GM21528 (cell line): Measurements from ENCODE around the gene MAGI2.
"Not testable (repeated sequence)": the region's sequence is repeated elsewhere in the genome, so short reads cannot be mapped to it uniquely, and the experiment has no call there.

ENCODE experiments used
- ATAC-seq: cut with Tn5 transposase; IDR thresholded peaks from one replicate; pipeline ENCODE4 v1.9.1; 2021; ENCODE audit warnings: mild to moderate bottlenecking, moderate library complexity; ENCODE audit not compliant: unreplicated experiment, low FRiP score

MAGI2 gene

GRCh38 chr7:79452495-79453265 is 787 bp downstream of the MAGI2 start:
- no peak for ATAC-seq

- ATAC-seq = no peak
Observed at GRCh38 chr7:79452032-79452494, 1.4 kb downstream of the MAGI2 start.

GRCh38 chr7:79451580-79451979 is 1.9 kb downstream of the MAGI2 start:
- ATAC-seq = no peak

DNA sequence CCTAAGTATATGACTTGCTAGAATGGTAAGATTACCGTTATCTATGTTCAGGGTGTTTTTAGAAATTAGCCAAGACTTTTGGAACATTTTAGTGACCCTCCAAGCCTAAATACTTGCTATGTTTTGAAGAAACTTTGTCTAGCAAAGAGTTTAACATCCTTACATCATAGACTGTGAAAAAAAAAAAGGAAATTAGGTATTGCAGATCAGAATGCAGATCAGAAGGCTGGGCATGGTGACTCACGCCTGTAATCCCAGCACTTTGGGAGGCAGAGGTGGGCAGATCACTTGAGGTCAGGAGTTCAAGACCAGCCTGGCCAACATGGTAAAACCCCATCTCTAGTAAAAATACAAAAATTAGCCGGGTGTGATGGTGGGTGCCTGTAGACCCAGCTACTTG is 10.7 kb downstream of the MAGI2 start:
- not testable (repeated sequence) for ATAC-seq

GRCh38 chr7:79436378-79436777 is 17.1 kb downstream of the MAGI2 start:
- no peak for ATAC-seq

- no peak for ATAC-seq
Observed at GRCh38 chr7:79434867-79435266, 18.6 kb downstream of the MAGI2 start.

DNA sequence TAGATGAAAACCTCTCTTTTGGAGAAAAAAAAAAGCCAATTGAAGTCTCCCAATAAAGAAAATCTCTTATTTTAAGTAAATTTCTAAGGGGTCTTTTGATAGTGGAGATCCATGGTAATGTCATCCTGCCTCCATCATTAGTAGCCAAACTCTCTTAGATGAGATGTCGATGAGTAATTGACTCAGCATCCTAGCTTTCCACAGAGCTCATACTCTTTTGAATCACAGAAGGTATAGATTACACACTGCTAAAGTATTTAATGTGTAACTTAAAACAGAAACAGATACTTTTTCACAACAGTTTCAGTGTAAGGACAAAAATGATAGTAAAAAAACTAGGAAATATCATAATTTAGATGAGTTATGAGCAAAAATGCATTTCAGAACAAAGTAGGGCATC is 19.4 kb downstream of the MAGI2 start:
- no peak for ATAC-seq

DNA sequence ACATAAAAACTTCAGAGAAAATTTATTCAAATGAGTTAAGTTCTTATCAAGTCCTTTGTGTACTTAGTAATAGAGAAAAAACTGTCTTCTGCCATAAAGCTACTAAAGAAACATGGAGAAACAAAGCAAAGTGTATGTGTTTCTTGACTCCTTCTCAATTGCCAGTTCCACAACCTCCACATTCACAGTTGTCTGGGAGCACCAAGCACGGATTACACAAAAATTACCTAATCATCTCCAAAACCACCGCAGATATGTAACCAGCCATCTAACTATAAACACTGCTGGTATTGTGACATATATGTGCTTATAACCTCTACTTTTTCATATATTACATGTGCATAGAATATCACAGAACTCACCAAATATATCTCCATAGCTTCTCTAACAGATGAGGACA is 23.1 kb downstream of the MAGI2 start:
- ATAC-seq = no peak

GRCh38 chr7:79425665-79426064 is 27.8 kb downstream of the MAGI2 start:
- no peak for ATAC-seq

DNA sequence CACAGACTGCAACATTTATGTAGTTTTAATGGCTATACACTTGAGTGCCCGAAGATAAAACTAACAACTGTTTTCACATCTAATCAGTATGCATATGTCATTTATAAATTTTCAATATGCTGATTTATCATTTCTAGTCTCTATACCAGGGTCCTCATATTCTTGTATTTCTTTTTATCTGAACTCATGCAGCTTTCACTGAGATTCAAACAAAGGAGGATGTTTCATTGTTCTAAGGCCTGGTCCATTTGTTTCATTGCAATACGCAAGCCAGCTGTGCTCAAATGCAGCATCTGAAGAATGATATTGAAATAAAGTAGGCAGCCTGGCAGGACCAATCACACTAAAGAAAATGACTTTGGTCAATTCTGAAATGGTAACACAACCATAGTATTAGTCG is 31.7 kb downstream of the MAGI2 start:
- ATAC-seq = no peak

DNA sequence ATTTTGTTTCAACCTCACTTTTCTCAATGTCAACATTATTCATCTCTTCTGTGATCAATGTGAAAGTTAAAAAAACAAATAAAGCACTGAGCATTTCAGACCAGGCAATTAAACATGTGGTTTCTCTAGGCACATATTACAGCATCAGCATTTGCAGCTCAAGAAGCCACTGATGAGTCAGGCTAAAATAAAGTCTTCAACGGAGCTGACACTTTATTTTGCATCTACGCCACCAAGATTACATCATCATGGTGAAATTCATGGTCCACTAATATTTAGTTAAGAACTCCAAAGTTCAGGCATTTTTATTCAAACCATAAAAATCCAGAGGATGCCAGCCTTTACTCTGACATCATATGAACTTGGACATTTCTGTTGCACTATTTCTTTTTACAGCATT is 33.0 kb downstream of the MAGI2 start:
- no peak for ATAC-seq

DNA sequence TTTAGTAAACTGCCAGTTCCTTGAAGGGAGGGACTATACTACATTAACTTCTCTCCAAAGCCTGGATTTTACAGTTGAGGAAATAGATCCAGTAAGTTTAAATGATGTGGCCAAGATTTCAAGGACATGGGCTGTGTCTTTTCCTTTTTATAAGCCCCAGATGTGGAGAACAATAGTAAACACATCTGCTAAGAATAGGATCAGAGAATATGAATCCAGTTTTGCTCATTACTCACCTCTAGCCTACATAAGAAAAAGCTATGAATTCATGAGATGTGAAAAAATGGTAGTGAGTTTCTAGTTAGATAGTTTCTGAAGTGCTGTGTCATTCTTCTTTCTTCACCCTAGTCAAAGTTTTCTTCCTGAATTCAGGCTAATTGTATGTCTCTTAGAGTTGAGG is 38.6 kb downstream of the MAGI2 start:
- no peak for ATAC-seq

- ATAC-seq = no peak
Observed at GRCh38 chr7:79412915-79413314, 40.6 kb downstream of the MAGI2 start.

DNA sequence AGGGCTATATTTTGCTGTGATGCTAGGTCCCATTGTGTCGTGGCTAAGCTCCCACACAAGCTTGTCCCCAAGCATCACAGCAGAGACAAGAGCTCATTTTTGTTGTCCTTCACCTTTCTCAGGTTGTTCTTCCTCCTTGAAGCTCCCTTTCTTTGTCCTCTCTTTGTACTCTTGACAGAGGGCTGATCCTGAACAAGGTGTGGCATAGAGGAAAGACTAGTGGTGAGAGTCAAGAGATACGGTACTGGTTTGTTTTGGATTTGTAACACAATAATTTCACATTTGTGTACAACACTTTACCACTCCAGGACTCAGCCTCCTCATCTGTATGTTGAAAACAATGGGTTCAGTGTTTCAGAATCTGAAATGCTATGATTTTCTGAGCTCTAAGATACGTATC is 41.0 kb downstream of the MAGI2 start:
- ATAC-seq = no peak

GRCh38 chr7:79410345-79410744 is 43.1 kb downstream of the MAGI2 start:
- ATAC-seq = no peak

DNA sequence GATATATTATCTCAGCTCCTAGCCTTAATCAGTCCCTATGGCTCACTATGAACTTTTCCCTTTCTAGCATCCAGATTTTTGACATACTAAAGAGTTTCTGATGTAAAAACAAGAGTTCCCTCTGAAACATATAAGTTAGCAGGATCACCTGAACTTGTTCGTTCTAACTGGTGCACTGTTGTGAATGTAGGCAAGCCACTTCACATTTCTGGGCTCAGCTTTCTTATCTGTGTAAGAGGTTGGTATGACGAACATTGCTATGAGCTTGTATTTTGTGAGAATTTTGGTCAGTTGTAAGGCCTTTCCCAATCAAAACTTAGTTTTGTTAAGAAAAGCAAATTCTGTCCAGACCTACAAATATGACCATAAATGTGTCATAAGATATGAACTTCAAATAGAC is 46.1 kb downstream of the MAGI2 start:
- no peak for ATAC-seq

GRCh38 chr7:79406371-79406770 is 47.1 kb downstream of the MAGI2 start:
- ATAC-seq = no peak

DNA sequence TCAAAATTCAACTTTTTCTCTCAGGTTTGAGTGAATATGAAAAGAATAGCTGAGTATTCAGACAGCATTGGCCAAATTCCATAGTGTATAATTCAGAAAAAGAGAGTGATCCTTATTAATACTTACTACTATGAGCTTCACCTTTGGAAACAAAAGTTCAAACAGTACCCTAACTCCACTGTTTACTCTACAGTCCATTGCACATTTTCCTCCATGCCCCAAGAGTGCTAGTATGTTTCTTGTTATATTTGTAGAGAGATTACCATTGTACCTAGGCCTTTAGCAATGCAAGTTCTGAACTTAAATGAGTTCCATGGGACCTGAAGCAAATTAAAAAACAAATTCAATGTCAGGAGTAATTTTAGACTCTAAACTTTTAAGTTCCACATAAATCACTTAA is 48.1 kb downstream of the MAGI2 start:
- no peak for ATAC-seq

GRCh38 chr7:79403879-79404278 is 49.6 kb downstream of the MAGI2 start:
- no peak for ATAC-seq

GRCh38 chr7:79403451-79403850 is 50.0 kb downstream of the MAGI2 start:
- no peak for ATAC-seq

DNA sequence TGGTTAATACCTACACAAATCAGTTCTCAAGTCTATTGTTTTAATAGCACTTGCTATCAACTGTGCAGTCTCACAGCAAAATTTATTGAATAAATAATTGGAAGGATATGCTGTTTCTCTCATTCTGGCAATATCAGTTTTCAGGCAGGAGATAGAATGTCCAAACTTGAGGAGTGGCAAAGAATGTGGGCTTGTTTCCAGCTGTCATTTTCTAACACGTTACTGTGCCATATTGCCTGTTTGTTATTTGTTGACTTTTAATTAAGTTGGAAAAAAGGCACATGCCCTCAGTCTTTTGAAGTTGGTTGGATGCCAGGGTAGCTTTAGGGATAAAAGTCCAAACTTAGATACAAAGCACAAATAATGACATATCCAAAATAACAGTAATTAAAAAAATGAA is 52.2 kb downstream of the MAGI2 start:
- no peak for ATAC-seq

DNA sequence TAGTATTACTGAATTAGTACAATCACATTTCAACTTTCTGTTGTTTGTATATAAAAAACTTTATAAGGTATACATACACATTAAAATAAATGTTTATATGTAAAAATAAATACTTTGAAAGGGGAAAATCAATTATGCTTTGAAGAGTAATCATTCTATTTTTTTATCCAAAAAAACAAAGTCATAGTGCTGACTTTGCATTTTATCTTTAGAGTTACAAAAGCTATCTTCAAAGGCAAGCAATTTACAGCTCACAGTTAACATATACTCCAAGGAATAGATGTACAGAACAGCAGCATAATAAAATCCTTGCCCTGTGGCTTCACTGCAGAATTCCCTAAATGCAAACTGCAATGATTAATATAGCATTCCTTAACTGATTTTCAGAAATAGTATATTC is 53.2 kb downstream of the MAGI2 start:
- no peak for ATAC-seq
